HFFc6 (cell line): ENCODE measurements around the gene GSDMA. TPM values are rescaled to one million over a fixed set of nuclear protein-coding genes. Genes with fewer than 3 reads are reported as not detected.

Experiments
- DNase-seq: peaks from one replicate; pipeline ENCODE4 v3.0.0-alpha.2; 2018
- H3K27ac Mint-ChIP-seq: 2 replicates; pipeline ENCODE4 v1.8.0; 2020; ENCODE audit warnings: mild to moderate bottlenecking, mixed read lengths
- H3K27me3 Mint-ChIP-seq: 2 replicates; pipeline ENCODE4 v1.8.0; 2021; ENCODE audit warnings: mild to moderate bottlenecking, moderate library complexity, mixed read lengths; ENCODE audit not compliant: insufficient read depth
- H3K36me3 Mint-ChIP-seq: 2 replicates; pipeline ENCODE4 v1.8.0; 2021; ENCODE audit warnings: low read depth, mixed read lengths
- H3K4me1 Mint-ChIP-seq: 2 replicates; pipeline ENCODE4 v1.8.0; 2020; ENCODE audit warnings: low read depth, mixed read lengths
- H3K4me3 Mint-ChIP-seq: 2 replicates; pipeline ENCODE4 v1.8.0; 2020; ENCODE audit warnings: mild to moderate bottlenecking, moderate library complexity, mixed read lengths
- H3K9me3 Mint-ChIP-seq: 2 replicates; pipeline ENCODE4 v1.8.0; 2020; ENCODE audit warnings: mild to moderate bottlenecking, mixed read lengths
- CTCF ChIP-seq: fragments of 200-600 bp; sonication (generic); IDR thresholded peaks from 2 replicates; pipeline ENCODE4 v1.5.0; 2021; ENCODE audit warnings: antibody characterized with exemption, mild to moderate bottlenecking
- total RNA-seq, 6 experiments: library from RNA; stranded (reverse); fragmentation: NEBNext Ultra II Directional; extraction: Animal tissue kit (Norgen Biotek cat#: 25700); gene quantifications; 2 replicates in 1 of 6; 3 replicates in 5 of 6; pipeline ENCODE4 v1.2.3, GENCODE V29; 2021

Gene GSDMA
- total RNA-seq, 6 experiments from 2014 or later: 0.11 to 0.43 (median 0.36) TPM

GRCh38 chr17:39955726-39956225 is 7.0 kb upstream of the GSDMA start:
- DNase-seq: no peak
- TF ChIP-seq CTCF: no peak
- Mint-ChIP-seq H3K27ac (no peak overlapping the region), H3K4me1 (peaks cover 26% of the 10 kb centered on the region), H3K36me3 (no peaks in the 10 kb centered on the region), H3K27me3 (peaks cover 8% of the 10 kb centered on the region), H3K9me3 (no peaks in the 10 kb centered on the region), H3K4me3 (no peak overlapping the region)

- H3K36me3 Mint-ChIP-seq: no peaks in the 10 kb centered on the region
- peaks cover 19% of the 10 kb centered on the region for H3K4me1 Mint-ChIP-seq
- H3K4me3 Mint-ChIP-seq: no peak overlapping the region; the same call in 1 of the 2 replicates
Observed at GRCh38 chr17:39960524-39961041, 2.2 kb upstream of the GSDMA start.

GRCh38 chr17:39963829-39964228 is 1.0 kb downstream of the GSDMA start:
- TF ChIP-seq CTCF: no peak
- no peak overlapping the region for H3K27ac Mint-ChIP-seq
- no peak overlapping the region for H3K4me3 Mint-ChIP-seq
- H3K4me1 Mint-ChIP-seq: peaks cover 26% of the 10 kb centered on the region
- no peak for DNase-seq
- H3K9me3 Mint-ChIP-seq: no peaks in the 10 kb centered on the region
- H3K27me3 Mint-ChIP-seq: peaks cover 19% of the 10 kb centered on the region
- no peaks in the 10 kb centered on the region for H3K36me3 Mint-ChIP-seq

More at GRCh38 chr17:39960524-39961041, 2.2 kb upstream of the GSDMA start:
- H3K27ac Mint-ChIP-seq: no peak overlapping the region
- H3K27me3 Mint-ChIP-seq: peaks cover 13% of the 10 kb centered on the region
- TF ChIP-seq CTCF: no peak
- H3K9me3 Mint-ChIP-seq: no peaks in the 10 kb centered on the region
- no peak for DNase-seq

- no peak for TF ChIP-seq CTCF
- Mint-ChIP-seq H3K27ac (no peak overlapping the region), H3K4me1 (peaks cover 21% of the 10 kb centered on the region), H3K9me3 (no peaks in the 10 kb centered on the region), H3K36me3 (no peaks in the 10 kb centered on the region), H3K27me3 (peaks cover 15% of the 10 kb centered on the region), H3K4me3 (no peak overlapping the region)
- DNase-seq: no peak
Observed at GRCh38 chr17:39965017-39965699, 2.4 kb downstream of the GSDMA start.

GRCh38 chr17:39966771-39967170 is 4.0 kb downstream of the GSDMA start:
- TF ChIP-seq CTCF: no peak
- H3K9me3 Mint-ChIP-seq: no peaks in the 10 kb centered on the region
- no peak for DNase-seq
- H3K27me3 Mint-ChIP-seq: peaks cover 12% of the 10 kb centered on the region
- no peak overlapping the region for H3K4me3 Mint-ChIP-seq
- H3K36me3 Mint-ChIP-seq: no peaks in the 10 kb centered on the region
- H3K27ac Mint-ChIP-seq: no peak overlapping the region
- peaks cover 14% of the 10 kb centered on the region for H3K4me1 Mint-ChIP-seq
